Measurements from ENCODE around the gene FCN2. TPM values are rescaled to one million over a fixed set of nuclear protein-coding genes. Genes with fewer than 3 reads are reported as not detected.

The FCN2 gene
- total RNA-seq, 2 donors from 2014 or later, result not detected

GRCh38 chr9:134891713-134892112 lies 11.1 kb downstream of the FCN2 start:
- H3K36me3 Mint-ChIP-seq, result no peaks in the 10 kb centered on the region
- no peaks in the 10 kb centered on the region for H3K9me3 Mint-ChIP-seq
- ATAC-seq (no peak), DNase-seq (ENCODE audit: low spot score in 2 of 2) (no peak)
- H3K27ac Mint-ChIP-seq, result no peak overlapping the region

- DNase-seq (ENCODE audit: low spot score in 2 of 2) (no peak), ATAC-seq (no peak)
- Mint-ChIP-seq H3K27ac (no peak overlapping the region), H3K36me3 (no peaks in the 10 kb centered on the region), H3K9me3 (no peaks in the 10 kb centered on the region)
Measured at GRCh38 chr9:134892221-134892620, 11.6 kb downstream of the FCN2 start.

GRCh38 chr9:134892820-134893420 lies 12.3 kb downstream of the FCN2 start:
- H3K27ac Mint-ChIP-seq, result no peak overlapping the region
- H3K9me3 Mint-ChIP-seq, result no peaks in the 10 kb centered on the region
- H3K36me3 Mint-ChIP-seq, result no peaks in the 10 kb centered on the region
- ATAC-seq, result no peak
- DNase-seq (ENCODE audit: low spot score in 2 of 2), result no peak

- H3K9me3 Mint-ChIP-seq, result peaks cover 7 to 9% of the 10 kb centered on the region in 2 donors
Measured at GRCh38 chr9:134894136-134894860, 13.7 kb downstream of the FCN2 start.

GRCh38 chr9:134895097-134895496 lies 14.5 kb downstream of the FCN2 start:
- Mint-ChIP-seq H3K36me3 (peaks cover 0 to 11% of the 10 kb centered on the region in 2 donors), H3K27ac (no peak overlapping the region)
- no peak for ATAC-seq

More at GRCh38 chr9:134894136-134894860, 13.7 kb downstream of the FCN2 start:
- DNase-seq (ENCODE audit: low spot score in 2 of 2) (no peak), ATAC-seq (no peak)
- Mint-ChIP-seq H3K36me3 (peaks cover 0 to 9% of the 10 kb centered on the region in 2 donors), H3K27ac (no peak overlapping the region)

GRCh38 chr9:134895567-134895907 lies 14.9 kb downstream of the FCN2 start:
- DNase-seq (ENCODE audit: low spot score in 2 of 2) (no peak), ATAC-seq (no peak)
- peaks cover 0 to 11% of the 10 kb centered on the region in 2 donors for H3K36me3 Mint-ChIP-seq
- H3K27ac Mint-ChIP-seq, result no peak overlapping the region
- H3K9me3 Mint-ChIP-seq, result peaks cover 10% of the 10 kb centered on the region in 2 donors

More at GRCh38 chr9:134895097-134895496, 14.5 kb downstream of the FCN2 start:
- H3K9me3 Mint-ChIP-seq, result peaks cover 10% of the 10 kb centered on the region in 2 donors
- no peak for DNase-seq (ENCODE audit: low spot score in 2 of 2)

- H3K27ac Mint-ChIP-seq, result no peak overlapping the region
- ATAC-seq (no peak), DNase-seq (ENCODE audit: low spot score in 2 of 2) (no peak)
- peaks cover 0 to 11% of the 10 kb centered on the region in 2 donors for H3K36me3 Mint-ChIP-seq
- H3K9me3 Mint-ChIP-seq, result peaks cover 10% of the 10 kb centered on the region in 2 donors
Measured at GRCh38 chr9:134895908-134896833, 15.6 kb downstream of the FCN2 start.

- no peak for DNase-seq (ENCODE audit: low spot score in 2 of 2)
- peaks cover 0 to 11% of the 10 kb centered on the region in 2 donors for H3K36me3 Mint-ChIP-seq
- peaks cover 10% of the 10 kb centered on the region in 2 donors for H3K9me3 Mint-ChIP-seq
- no peak overlapping the region for H3K27ac Mint-ChIP-seq
- ATAC-seq, result no peak
Measured at GRCh38 chr9:134896834-134897583, 16.4 kb downstream of the FCN2 start.

GRCh38 chr9:134897584-134898170 lies 17.1 kb downstream of the FCN2 start:
- DNase-seq (ENCODE audit: low spot score in 2 of 2) (no peak), ATAC-seq (no peak)
- Mint-ChIP-seq H3K36me3 (peaks cover 0 to 11% of the 10 kb centered on the region in 2 donors), H3K27ac (no peak overlapping the region), H3K9me3 (peaks cover 10% of the 10 kb centered on the region in 2 donors)

- H3K36me3 Mint-ChIP-seq, result peaks cover 0 to 11% of the 10 kb centered on the region in 2 donors
- peaks cover 10% of the 10 kb centered on the region in 2 donors for H3K9me3 Mint-ChIP-seq
- no peak overlapping the region for H3K27ac Mint-ChIP-seq
- ATAC-seq (no peak), DNase-seq (ENCODE audit: low spot score in 2 of 2) (no peak)
Measured at GRCh38 chr9:134898319-134898718, 17.7 kb downstream of the FCN2 start.

- DNase-seq (ENCODE audit: low spot score in 2 of 2), result no peak
- Mint-ChIP-seq H3K9me3 (peaks cover 10% of the 10 kb centered on the region in 2 donors), H3K27ac (no peak overlapping the region), H3K36me3 (peaks cover 0 to 11% of the 10 kb centered on the region in 2 donors)
- ATAC-seq, result no peak
Measured at GRCh38 chr9:134899168-134899567, 18.6 kb downstream of the FCN2 start.

GRCh38 chr9:134899818-134900217 lies 19.2 kb downstream of the FCN2 start:
- Mint-ChIP-seq H3K9me3 (peaks cover 10% of the 10 kb centered on the region in 2 donors), H3K36me3 (peaks cover 0 to 11% of the 10 kb centered on the region in 2 donors), H3K27ac (no peak overlapping the region)
- no peak for DNase-seq (ENCODE audit: low spot score in 2 of 2)
- ATAC-seq, result no peak

GRCh38 chr9:134902936-134903335 lies 22.3 kb downstream of the FCN2 start:
- peaks cover 0 to 11% of the 10 kb centered on the region in 2 donors for H3K36me3 Mint-ChIP-seq
- H3K9me3 Mint-ChIP-seq, result peaks cover 10% of the 10 kb centered on the region in 2 donors
- ATAC-seq, result no peak
- DNase-seq (ENCODE audit: low spot score in 2 of 2), result no peak
- no peak overlapping the region for H3K27ac Mint-ChIP-seq

- Mint-ChIP-seq H3K36me3 (no peaks in the 10 kb centered on the region), H3K9me3 (no peaks in the 10 kb centered on the region), H3K27ac (no peak overlapping the region)
- ATAC-seq, result no peak
- no peak for DNase-seq (ENCODE audit: low spot score in 2 of 2)
Measured at GRCh38 chr9:134908524-134909309, 28.1 kb downstream of the FCN2 start.
